ENCODE data around the gene WDR82.

DNA sequence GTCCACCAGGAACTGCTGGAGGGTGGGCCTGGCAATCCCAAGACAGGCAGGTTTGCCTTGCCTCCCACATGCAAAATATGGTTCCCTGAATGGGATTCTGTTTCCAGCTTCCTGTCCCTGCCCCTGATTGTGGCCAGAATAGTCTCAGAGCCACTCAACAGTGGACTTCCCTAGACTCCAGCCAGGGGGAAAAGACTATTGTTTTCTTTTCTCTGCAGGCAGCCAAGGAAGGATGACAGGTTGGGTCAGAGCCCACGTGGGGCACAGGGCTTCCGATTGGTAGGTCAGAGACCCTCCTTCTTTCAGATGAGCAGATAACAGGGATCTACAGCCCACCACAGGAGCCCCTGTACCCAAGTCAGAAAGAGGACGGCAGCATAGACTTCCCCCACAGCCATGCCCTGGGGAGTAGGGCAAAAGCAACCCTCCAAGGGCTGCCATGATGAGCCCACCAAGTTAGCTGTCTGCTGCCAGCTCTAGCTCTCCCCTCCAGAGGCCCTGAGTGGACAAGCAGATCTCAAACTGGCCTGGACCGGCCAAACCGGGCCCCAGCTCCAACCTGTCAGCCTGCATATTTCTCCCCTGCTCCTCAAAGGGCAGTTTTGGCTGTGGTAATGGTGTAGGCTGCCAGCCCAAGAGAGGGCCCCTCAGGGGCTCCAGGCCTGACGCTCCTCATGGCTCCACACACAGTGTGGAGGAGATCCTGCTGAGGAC, 59.4 kb downstream of the WDR82 start:
- TF ChIP-seq, protein P1, sequence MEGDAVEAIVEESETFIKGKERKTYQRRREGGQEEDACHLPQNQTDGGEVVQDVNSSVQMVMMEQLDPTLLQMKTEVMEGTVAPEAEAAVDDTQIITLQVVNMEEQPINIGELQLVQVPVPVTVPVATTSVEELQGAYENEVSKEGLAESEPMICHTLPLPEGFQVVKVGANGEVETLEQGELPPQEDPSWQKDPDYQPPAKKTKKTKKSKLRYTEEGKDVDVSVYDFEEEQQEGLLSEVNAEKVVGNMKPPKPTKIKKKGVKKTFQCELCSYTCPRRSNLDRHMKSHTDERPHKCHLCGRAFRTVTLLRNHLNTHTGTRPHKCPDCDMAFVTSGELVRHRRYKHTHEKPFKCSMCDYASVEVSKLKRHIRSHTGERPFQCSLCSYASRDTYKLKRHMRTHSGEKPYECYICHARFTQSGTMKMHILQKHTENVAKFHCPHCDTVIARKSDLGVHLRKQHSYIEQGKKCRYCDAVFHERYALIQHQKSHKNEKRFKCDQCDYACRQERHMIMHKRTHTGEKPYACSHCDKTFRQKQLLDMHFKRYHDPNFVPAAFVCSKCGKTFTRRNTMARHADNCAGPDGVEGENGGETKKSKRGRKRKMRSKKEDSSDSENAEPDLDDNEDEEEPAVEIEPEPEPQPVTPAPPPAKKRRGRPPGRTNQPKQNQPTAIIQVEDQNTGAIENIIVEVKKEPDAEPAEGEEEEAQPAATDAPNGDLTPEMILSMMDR (IDR thresholded peaks at IDR 0.05; ENCODE audit: insufficient read depth, low read depth, low read length): no peak
- TF ChIP-seq EZH2 (IDR thresholded peaks at IDR 0.05; ENCODE audit: insufficient read depth, low read length): no peak
